GM10248 (cell line): ENCODE data around the gene GSTT2B.
A peak's percentile ranks its signal among the peaks of the same experiment; 100 is the strongest.
"Not testable (repeated sequence)": the region's sequence is repeated elsewhere in the genome, so short reads cannot be mapped to it uniquely, and the experiment has no call there.

Experiments
- CTCF ChIA-PET: fragments of 300-600 bp; sonication (Branson Sonifier 250); formaldehyde crosslinking; extraction: SDS; loops from one replicate; lab custom pipeline; 2021; ENCODE audit warnings: antibody characterized with exemption; lab: Yijun Ruan, JAX
- POLR2A ChIA-PET: fragments of 350-650 bp; sonication (Branson Sonifier 250); formaldehyde crosslinking; extraction: SDS; loops from one replicate; lab custom pipeline; 2020; ENCODE audit warnings: antibody characterized with exemption; lab: Yijun Ruan, JAX
- DNase-seq: peaks from one replicate; pipeline ENCODE4 v3.0.0; 2012; ENCODE audit errors: extremely low spot score
- TF ChIP-seq, protein P1 (sequence below): IDR thresholded peaks from 2 replicates; pipeline ENCODE4 v1.5.1; 2012; ENCODE audit warnings: mild to moderate bottlenecking, low read depth; ENCODE audit errors: extremely low read depth, missing control alignments, control extremely low read depth

The GSTT2B gene

DNA sequence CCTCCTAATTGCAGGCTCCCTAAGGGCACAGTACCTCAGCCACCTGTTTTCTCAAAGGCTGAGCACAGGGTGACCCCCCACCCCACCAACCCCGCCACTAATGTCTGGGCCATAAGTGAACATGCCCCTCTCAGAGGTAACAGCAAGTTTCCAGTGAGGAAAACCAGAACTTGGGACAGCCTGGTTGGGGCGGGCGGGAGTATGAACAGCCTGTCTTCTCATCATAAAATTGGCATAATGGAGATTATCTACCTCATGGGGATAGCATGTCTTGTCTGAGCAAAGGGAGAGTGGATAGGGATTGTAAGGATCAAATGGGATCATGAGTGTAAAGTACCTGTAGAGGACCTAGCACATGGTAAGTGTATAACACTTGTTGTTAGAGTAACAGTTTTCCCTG is 10.9 kb upstream of the GSTT2B start:
- DNase-seq, CTCF ChIA-PET, POLR2A ChIA-PET: not testable (repeated sequence)

DNA sequence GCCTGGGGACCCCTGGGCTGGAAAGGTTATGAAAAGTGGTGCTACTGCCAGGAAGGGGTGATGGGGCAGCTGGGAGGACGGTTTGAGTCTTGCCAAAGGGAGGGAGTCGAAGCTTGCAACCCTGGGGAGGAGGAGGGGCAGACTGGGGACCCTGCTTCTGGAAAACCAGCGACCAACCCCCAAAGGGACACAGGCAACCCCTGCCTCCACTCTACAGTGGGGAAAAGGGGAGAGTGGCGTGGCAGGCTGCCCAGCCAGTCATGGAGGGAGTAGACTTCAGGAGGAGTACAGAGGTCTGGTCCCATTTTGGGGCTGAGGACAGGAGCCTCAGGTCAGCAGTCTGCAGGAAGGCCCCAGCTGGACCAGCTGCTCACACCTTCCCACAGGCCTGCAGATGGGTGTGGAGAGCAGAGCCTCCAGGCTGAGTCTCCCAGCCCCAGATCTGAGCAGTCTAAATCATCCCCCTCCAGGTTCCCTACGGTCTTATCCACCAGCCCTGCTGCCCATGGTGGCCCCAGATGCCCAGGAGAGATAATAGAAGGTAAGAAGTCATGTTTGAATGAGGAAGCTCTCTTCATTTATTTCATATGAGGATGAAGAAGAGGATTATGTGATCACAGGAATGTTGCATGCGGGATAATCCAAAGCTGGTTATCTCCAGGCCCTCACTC is 10.0 kb upstream of the GSTT2B start:
- TF ChIP-seq, protein P1, sequence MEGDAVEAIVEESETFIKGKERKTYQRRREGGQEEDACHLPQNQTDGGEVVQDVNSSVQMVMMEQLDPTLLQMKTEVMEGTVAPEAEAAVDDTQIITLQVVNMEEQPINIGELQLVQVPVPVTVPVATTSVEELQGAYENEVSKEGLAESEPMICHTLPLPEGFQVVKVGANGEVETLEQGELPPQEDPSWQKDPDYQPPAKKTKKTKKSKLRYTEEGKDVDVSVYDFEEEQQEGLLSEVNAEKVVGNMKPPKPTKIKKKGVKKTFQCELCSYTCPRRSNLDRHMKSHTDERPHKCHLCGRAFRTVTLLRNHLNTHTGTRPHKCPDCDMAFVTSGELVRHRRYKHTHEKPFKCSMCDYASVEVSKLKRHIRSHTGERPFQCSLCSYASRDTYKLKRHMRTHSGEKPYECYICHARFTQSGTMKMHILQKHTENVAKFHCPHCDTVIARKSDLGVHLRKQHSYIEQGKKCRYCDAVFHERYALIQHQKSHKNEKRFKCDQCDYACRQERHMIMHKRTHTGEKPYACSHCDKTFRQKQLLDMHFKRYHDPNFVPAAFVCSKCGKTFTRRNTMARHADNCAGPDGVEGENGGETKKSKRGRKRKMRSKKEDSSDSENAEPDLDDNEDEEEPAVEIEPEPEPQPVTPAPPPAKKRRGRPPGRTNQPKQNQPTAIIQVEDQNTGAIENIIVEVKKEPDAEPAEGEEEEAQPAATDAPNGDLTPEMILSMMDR: no peak
- DNase-seq: no peak
- POLR2A ChIA-PET: no interaction called here
- CTCF ChIA-PET: no interaction called here

GRCh38 chr22:23970201-23970641 is 9.2 kb upstream of the GSTT2B start:
- ChIA-PET POLR2A (no interaction called here), CTCF (no interaction called here)
- TF ChIP-seq, protein P1: no peak
- no peak for DNase-seq

DNA sequence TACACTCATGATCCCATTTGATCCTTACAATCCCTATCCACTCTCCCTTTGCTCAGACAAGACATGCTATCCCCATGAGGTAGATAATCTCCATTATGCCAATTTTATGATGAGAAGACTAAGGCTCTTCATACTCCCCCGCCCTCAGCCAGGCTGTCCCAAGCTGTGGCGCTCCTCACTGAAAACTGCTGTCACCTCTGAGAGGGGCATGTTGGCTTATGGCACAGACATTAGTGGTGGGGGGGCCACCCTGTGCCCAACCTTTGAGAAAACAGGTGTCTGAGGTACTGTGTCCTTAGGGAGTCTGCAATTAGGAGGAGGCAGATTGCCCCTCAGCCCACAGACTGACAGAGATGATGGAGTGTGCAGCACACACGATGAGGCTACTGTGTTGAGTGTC is 8.1 kb upstream of the GSTT2B start:
- POLR2A ChIA-PET: no interaction called here
- TF ChIP-seq, protein P1: no peak
- peak; percentile 3 for DNase-seq
- CTCF ChIA-PET: no interaction called here

DNA sequence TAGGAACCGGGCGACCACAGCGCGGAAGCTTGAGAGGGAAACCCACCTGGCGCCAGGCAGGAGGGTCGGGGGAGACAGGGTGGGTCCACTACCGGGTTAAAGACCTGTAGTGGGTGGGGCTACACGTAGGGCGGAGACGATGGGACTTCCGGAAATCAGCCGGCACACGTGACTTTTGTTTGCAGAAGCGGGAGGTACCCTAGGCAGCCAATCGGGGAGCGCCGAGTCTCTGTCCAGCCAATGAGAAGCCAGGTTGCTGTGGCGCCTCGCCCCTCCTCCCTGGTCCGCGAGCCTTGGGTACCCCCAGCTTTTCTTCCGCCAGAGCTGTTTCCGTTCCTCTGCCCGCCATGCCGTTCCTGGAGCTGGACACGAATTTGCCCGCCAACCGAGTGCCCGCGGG is 5.6 kb upstream of the GSTT2B start, which contains the start of gene DDTL:
Gene DDTL, plus strand, starts transcription at position 321 of the 400 bp plus-strand sequence. Its CDS starts 27 bp downstream, at position 348.
- POLR2A ChIA-PET, DNase-seq, CTCF ChIA-PET: not testable (repeated sequence)

GRCh38 chr22:23966094-23966493 is 5.1 kb upstream of the GSTT2B start:
- DNase-seq, POLR2A ChIA-PET, CTCF ChIA-PET: not testable (repeated sequence)

DNA sequence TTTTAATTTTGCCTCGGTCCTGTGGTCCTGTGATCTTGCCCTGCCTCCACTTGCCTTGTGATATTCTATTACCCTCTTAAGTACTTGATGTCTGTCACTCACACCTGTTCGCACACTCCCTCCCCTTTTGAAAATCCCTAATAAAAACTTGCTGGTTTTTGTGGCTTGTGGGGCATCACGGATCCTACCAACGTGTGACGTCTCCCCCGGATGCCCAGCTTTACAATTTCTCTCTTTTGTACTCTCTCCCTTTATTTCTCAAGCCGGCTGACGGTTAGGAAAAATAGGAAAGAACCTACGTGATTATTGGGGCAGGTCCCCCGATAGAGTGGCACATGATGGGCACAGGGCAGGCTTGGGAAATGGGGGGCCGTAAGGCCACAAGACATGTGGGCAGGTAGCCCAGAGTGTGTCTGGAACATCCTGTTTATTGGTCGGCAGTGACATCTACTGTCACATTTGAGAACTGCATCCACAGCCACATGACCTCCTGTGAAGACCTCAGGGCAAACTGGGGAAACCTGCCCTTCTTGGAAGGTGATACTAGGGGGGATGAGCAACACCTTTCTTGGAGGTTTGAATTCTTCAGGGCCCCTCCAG is 4.6 kb downstream of the GSTT2B start:
- TF ChIP-seq, protein P1: peak; percentile 91
- DNase-seq: peak; percentile 70
- CTCF ChIA-PET: interaction anchor here (0.6 kb wide), 1 partner anchor 218 kb away, joined by 3 read pairs; no protein-coding TSS in a partner anchor
- POLR2A ChIA-PET: not testable (repeated sequence)

DNA sequence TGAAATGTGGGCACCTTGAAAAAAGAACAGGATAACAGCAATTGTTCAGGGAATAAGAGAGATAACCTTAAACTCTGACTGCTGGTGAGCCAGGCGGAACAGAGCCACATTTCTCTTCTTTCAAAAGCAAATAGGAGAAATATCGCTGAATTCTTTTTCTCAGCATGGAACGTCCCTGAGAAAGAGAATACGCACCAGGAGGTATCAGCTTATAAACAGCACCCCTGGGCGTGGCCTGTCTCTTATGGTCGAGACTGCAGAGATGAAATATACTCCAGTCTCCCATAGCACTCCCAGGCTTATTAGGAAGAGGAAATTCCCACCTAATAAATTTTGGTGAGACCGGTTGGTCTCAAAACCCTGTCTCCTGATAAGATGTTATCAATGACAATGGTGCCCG is 5.1 kb downstream of the GSTT2B start:
- POLR2A ChIA-PET, DNase-seq: not testable (repeated sequence)
- CTCF ChIA-PET: interaction anchor here (0.6 kb wide), 1 partner anchor 218 kb away, joined by 3 read pairs; no protein-coding TSS in a partner anchor

DNA sequence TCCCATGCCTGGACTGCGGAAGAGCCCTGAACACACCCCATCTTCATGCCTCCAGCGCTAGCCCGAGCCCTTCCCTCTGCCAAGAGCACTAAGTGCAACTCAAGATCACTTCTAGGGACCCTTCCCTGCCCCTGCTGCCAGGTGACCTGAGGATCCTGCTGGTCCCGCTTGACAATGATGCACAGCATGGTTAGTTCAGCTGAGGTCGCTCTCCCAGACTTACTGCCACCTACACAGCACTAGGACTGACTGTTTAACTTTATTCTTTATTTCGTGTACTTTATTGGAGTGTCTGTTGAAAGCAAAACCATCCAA is 6.0 kb downstream of the GSTT2B start:
- POLR2A ChIA-PET, DNase-seq, CTCF ChIA-PET: not testable (repeated sequence)

GRCh38 chr22:23954193-23954990 is 6.6 kb downstream of the GSTT2B start:
- POLR2A ChIA-PET, CTCF ChIA-PET: not testable (repeated sequence)

GRCh38 chr22:23953485-23953884 is 7.5 kb downstream of the GSTT2B start:
- POLR2A ChIA-PET, CTCF ChIA-PET, DNase-seq: not testable (repeated sequence)

More at GRCh38 chr22:23954193-23954990, 6.6 kb downstream of the GSTT2B start:
- not testable (repeated sequence) for DNase-seq

DNA sequence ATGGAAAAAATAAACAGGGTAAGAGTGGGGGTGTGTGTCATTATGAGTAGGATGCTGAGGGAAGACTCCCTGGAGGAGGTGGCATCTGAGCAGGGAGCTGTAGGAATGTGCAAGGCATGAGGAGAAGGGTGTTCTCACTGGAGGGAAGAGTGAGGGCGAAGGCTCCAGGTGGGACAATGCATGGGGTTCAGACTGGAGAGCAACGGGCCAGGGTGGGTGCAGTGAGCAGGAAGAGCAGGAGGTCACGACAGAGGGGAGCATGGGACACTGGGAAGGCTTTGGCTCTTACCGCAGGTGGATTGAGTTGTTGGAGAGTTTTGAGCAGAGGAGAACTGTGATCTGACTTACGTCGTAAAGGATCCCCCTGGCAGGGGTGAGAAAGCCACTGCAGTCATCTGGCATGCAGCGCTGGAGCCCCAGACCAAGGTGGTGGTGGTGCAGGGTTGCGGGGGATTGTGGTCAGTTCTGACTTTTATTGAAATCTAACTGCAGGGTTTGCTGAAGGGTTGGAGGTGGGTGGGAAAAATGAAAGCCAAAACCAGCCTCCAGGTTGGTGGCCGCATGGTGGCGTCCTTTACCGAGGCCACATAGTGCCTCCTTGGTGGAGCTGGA is 8.1 kb downstream of the GSTT2B start:
- CTCF ChIA-PET, POLR2A ChIA-PET, DNase-seq: not testable (repeated sequence)
